ENCODE data around the gene TRPM4. TPM values are rescaled to one million over a fixed set of nuclear protein-coding genes. Genes with fewer than 3 reads are reported as not detected.

The TRPM4 gene
- total RNA-seq, result 10 to 100 TPM in 5 of 6 experiments, 1 to 10 TPM in 1; 9.2 to 31.1 (median 14.3) TPM
- long read RNA-seq, partial matches to known transcripts, result 4 of 7 reads
- long read RNA-seq, other reads (novel, unspliced or antisense), result 3 of 7 reads

DNA sequence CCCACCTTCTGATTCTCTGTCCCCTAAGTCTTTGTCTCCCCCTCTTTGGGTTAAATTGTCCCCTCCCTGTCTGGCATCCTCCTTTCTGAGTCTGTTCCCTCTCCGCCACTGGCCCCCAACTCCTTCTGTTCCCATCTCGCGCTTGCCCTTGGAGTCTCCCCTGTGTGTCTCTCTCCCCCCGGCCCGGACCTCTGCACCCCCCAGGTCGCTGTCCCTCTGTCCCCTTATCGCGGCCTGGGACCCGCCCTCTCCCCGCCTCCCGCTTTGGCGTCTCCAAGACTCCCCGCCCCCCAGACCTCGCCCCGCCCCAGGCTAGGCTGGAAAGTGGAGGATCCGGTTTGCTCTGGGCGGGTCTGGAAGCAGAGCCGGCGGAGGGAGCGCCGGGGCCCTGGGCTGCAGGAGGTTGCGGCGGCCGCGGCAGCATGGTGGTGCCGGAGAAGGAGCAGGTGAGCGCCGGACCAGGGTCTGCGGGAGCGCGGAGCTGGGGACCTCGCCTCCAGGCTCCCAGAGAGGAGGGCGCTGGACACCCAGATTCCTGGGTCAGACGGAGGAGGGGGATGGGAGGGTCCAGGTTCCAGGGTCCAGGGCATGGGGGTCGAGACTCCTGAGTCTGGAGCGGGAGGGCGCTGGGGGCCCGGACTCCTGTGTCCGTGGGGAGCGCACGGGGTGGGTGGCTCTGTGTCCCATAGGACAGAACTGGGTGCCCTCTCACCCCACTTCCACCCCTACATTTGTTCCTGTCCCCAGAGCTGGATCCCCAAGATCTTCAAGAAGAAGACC, at the start of gene TRPM4:
TSS of gene TRPM4 (plus strand) at position 348 of the 780 bp plus-strand sequence. CDS start at position 423, 75 bp downstream.
- WGBS (ENCODE audit: insufficient coverage, low coverage, low lambda C conversion rate, missing lambda C conversion rate), result 3% methylated on average over 16 of the region's 41 CpGs
- DNase-seq (peak; percentile 88 to 92 (median 89)), ATAC-seq (peak; percentile 92 to 96 (median 95))
- peak within 1 kb of the TSS; percentile 49 to 70 (median 60) for H3K27ac ChIP-seq
- H3K9me3 ChIP-seq, result no peaks in the 10 kb centered on the region
- TF ChIP-seq POLR2A (IDR thresholded peaks at IDR 0.05), result peak; percentile 62
- TF ChIP-seq, protein P1, sequence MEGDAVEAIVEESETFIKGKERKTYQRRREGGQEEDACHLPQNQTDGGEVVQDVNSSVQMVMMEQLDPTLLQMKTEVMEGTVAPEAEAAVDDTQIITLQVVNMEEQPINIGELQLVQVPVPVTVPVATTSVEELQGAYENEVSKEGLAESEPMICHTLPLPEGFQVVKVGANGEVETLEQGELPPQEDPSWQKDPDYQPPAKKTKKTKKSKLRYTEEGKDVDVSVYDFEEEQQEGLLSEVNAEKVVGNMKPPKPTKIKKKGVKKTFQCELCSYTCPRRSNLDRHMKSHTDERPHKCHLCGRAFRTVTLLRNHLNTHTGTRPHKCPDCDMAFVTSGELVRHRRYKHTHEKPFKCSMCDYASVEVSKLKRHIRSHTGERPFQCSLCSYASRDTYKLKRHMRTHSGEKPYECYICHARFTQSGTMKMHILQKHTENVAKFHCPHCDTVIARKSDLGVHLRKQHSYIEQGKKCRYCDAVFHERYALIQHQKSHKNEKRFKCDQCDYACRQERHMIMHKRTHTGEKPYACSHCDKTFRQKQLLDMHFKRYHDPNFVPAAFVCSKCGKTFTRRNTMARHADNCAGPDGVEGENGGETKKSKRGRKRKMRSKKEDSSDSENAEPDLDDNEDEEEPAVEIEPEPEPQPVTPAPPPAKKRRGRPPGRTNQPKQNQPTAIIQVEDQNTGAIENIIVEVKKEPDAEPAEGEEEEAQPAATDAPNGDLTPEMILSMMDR (IDR thresholded peaks at IDR 0.05), result no peak
- H3K4me3 ChIP-seq, result peak within 1 kb of the TSS; percentile 62 to 76 (median 65)
- H3K36me3 ChIP-seq, result no peaks in the 10 kb centered on the region
- intact Hi-C loops (cut with DNase I), result no loop called here
- H3K27me3 ChIP-seq, result no peaks in the 10 kb centered on the region
- no peaks in the 10 kb centered on the region for H3K4me1 ChIP-seq

DNA sequence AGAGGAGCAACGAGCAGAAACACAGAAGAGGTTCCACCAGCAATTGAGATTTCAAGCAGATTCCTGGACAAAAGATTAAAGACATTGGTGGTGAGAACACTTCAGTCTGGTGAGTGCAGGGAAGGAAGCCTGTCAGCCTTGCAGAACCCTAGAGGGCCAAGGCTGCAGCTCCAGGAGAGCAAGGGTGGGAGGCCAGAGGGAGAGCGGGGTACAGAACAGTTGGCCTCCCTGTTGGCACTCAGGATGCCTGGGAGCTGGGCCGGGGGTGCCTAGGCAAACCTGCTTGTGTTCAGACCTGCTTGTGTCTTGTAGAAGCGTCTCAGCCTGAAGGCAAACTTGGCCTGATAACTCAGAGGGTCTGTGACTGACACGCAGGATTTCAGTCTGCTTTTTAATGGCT, 48.5 kb upstream of the TRPM4 start:
- Histone ChIP-seq H3K9me3 (no peaks in the 10 kb centered on the region), H3K27me3 (no peaks in the 10 kb centered on the region), H3K4me3 (no peak overlapping the region), H3K4me1 (peaks cover 0 to 5% (median 0%) of the 10 kb centered on the region in 4 donors), H3K27ac (no peak overlapping the region), H3K36me3 (peaks cover 0 to 49% (median 15%) of the 10 kb centered on the region in 4 donors)
- intact Hi-C loops (cut with DNase I), result no loop called here
- DNase-seq (no peak), ATAC-seq (no peak)
- 73% methylated on average over 3 of the region's 5 CpGs for WGBS (ENCODE audit: insufficient coverage, low coverage, low lambda C conversion rate, missing lambda C conversion rate)
- no peak for TF ChIP-seq POLR2A (IDR thresholded peaks at IDR 0.05)
- TF ChIP-seq, protein P1 (IDR thresholded peaks at IDR 0.05), result no peak

DNA sequence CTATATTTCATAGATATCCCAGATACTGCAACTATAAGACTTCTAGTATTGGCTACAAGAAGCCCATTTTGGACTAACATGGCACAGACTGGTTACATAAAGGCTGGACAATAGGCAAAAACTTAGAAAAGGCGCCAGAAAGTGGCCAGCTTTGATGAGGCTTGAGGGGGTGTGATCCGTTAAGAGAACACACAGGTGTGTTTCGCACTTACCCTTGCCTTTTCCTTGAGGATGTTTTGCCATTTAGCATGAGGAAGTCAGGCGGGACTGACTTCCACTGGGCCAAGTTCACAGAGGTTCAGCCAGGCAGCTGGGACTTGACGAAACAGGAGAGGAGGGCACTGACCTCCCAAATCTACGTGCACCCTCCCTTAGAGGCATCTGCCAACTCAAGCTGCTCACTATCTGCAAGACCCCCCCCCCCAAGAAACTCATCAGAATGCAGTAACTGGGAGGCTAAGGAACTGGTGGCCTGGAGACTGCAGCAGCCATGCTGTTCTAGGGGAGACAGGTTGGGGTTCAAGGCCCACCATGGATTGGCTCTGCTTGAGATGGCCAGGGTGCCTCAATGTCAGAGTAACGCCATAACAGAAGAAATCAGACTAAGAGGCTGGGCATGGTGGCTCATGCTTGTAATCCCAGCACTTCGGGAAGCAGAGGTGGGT, 47.9 kb upstream of the TRPM4 start:
- 63% methylated on average over 4 of the region's 8 CpGs for WGBS (ENCODE audit: insufficient coverage, low coverage, low lambda C conversion rate, missing lambda C conversion rate)
- Histone ChIP-seq H3K36me3 (peaks cover 0 to 42% (median 14%) of the 10 kb centered on the region in 4 donors), H3K4me1 (peaks cover 0 to 6% (median 0%) of the 10 kb centered on the region in 4 donors), H3K27ac (no peak overlapping the region), H3K9me3 (no peaks in the 10 kb centered on the region), H3K4me3 (no peak overlapping the region), H3K27me3 (no peaks in the 10 kb centered on the region)
- intact Hi-C loops (cut with DNase I), result no loop called here
- DNase-seq (no peak), ATAC-seq (no peak)
- TF ChIP-seq, protein P1 (IDR thresholded peaks at IDR 0.05), result no peak
- no peak for TF ChIP-seq POLR2A (IDR thresholded peaks at IDR 0.05)

DNA sequence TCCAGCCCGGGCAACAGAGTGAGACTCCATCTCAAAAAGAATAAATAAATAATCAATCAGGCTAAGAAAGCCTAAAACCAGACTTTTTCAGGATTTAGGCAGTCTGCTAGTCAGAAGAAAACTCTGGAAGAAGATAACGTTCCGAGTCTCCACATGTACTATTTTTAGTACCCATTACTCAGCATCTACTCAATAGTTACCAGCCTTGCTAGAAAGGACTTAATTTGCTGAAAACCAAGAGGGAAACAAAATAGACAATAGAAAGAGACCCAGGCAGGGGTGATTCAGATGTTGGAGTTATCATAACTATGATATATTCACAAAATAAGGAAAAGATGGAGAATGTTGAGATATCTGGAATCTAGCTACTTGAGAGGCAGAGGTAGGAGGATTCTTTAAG, 47.0 kb upstream of the TRPM4 start:
- DNase-seq (no peak), ATAC-seq (no peak)
- Histone ChIP-seq H3K9me3 (no peaks in the 10 kb centered on the region), H3K4me1 (peaks cover 0 to 6% (median 0%) of the 10 kb centered on the region in 4 donors), H3K4me3 (no peak overlapping the region), H3K36me3 (peaks cover 0 to 35% (median 11%) of the 10 kb centered on the region in 4 donors), H3K27me3 (no peaks in the 10 kb centered on the region), H3K27ac (no peak overlapping the region)
- no peak for TF ChIP-seq POLR2A (IDR thresholded peaks at IDR 0.05)
- intact Hi-C loops (cut with DNase I), result no loop called here
- 37% methylated on average over 3 of the region's 3 CpGs for WGBS (ENCODE audit: insufficient coverage, low coverage, low lambda C conversion rate, missing lambda C conversion rate)
